Endometrium (tissue), 2 donors: ENCODE data around the gene RPS28.
"Not testable (repeated sequence)": the region's sequence is repeated elsewhere in the genome, so short reads cannot be mapped to it uniquely, and the experiment has no call there.

Experiments used
- FAIRE-seq: peaks from 2 replicates; lab custom pipeline; 2012; peaks lifted over from hg19 to GRCh38; lab: Jason Lieb, UNC
- donor health status: control.
- donor health status: control.

Gene RPS28

DNA sequence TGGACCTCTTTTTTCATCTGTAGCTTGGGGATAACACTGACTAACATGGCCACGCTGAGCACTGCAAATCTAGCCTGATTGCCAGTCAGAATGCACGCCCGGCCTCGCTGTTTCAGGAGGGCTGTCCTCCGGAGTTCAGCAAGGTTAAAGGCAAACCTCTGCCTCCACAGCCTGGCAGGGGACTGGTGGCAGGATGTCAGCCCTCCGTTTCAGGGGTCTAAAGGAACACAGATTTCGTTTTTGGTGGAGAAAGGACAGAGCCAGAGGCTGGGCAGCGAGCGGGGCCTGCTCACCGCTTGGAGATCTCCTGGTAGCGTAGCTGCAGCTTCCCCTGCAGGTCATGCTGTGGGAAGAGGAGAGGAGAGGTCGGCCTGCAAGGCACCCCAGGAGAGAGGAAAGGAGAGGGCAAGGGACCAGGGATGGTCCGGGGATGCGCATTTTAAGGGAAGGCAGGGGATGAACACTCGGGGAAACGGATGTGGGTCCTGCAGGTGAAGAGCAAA lies 681 bp upstream of the RPS28 start:
- FAIRE-seq = no peak

DNA sequence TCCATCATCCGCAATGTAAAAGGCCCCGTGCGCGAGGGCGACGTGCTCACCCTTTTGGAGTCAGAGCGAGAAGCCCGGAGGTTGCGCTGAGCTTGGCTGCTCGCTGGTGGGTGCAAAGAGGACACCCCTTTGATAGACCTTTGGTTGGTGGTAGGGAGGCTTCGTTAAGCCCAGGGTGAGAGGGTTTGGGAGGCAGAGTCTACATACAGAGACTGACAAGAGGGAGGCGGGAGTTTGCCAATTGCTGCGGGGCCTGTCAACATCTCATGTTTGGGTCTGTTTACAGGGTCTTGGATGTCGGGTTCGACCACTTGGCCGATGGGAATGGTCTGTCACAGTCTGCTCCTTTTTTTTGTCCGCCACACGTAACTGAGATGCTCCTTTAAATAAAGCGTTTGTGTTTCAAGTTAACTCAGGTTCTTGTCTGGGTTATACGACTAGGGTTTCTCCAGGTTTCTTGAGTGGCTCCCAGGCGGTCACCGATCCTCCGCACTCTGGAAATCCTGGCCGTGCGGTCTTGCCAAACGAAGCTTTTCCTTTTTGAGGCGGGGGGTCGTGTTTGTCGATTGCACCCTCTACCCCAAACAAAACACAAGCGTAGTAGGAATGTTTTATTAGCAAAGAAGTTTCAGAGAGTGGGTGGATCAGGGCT lies 816 bp downstream of the RPS28 start:
- no peak for FAIRE-seq

DNA sequence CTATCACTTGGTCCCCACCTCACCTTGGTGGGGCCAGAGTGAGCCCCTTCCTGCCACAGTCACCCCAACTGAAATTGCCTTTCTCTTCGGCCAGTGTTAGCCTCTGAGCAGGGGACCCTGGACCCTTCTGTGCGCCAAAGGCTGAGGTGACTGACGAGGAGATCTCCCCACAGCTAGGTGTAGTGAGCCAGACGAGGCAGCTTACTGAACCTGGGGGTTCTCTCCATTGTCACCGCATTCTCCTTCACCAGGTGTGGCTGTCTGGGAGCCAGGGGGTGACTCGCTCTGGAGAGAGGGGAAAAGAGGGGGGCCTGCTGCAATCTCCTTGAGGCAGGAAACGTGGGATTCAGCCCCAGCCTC lies 1.3 kb downstream of the RPS28 start:
- FAIRE-seq = no peak

DNA sequence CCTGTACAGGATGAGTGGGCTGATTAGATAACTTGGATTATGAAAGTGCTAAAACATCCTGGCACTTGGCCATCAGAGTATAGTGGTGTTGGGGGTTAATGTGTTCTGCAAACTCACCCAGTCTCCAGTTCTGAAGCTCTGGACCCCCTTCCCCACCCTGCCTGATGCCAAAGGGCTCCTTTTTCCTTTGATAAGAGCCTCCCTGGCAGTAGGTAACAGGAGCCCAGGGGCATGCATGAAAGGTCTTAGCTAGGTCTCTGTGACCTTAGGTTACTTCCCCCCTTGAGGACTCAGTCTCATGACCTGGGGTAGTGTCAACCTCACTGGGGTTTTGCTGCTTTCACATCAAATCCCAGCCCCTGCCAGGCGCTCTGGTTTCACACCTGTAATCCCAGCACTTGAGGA lies 2.5 kb downstream of the RPS28 start:
- FAIRE-seq = no peak

DNA sequence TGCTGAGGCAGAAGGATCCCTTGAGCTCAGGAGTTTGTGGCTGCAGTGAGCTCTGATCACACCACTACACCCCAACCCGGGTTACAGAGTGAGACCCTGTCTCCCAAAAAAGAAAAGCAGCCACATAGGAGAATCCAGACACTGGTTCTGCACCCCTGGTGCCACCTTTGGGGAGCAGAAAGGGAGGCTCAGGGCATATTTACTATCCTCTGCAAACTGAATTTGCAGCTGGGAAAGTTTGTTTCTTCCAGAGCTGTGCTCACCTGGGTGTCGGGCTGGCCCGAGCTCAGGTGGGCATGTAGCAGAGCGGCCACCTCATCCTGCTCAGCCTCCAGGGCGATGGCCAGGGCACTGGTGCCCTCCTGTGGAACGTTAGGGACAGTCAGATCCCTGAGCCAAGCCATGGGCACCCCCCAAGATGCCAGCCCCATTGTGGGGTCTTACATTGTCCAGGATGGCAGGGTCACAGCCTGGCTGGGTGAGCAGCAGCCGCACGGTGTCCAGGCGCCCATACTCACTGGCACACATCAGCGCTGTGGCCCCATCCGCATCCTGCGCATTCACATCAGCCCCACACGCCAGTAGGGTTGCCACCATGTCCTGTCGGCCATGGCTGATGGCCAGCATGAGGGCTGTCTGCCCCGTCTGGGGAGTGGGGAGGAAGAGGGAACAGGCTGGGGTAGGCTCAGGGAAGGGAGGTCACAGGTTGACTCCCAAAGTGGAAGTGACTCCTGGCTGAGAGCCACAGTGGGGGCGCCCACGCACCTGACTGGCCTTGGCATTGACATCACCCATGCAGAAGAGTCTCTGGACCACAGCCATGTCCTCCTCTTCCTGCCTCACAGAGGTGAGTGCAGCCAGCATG lies 3.1 kb downstream of the RPS28 start:
- FAIRE-seq = no peak

DNA sequence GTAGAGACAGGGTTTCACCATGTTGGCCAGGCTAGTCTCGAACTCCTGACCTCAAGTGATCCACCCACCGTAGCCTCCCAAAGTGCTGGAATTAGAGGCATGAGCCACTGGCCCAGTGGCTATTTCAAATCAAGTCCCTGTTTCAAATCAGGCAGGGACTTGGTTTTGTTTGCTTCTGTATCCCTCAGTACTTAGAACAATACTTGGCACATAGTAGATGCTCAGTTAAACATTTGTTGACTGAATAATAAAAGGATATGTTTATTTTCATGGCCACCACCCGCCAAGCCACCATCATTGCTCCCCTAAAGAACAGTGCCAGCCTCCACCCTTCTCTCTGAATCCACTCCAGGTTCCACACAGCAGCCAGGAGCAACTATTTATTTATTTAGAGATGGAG lies 4.2 kb downstream of the RPS28 start:
- FAIRE-seq = no peak

DNA sequence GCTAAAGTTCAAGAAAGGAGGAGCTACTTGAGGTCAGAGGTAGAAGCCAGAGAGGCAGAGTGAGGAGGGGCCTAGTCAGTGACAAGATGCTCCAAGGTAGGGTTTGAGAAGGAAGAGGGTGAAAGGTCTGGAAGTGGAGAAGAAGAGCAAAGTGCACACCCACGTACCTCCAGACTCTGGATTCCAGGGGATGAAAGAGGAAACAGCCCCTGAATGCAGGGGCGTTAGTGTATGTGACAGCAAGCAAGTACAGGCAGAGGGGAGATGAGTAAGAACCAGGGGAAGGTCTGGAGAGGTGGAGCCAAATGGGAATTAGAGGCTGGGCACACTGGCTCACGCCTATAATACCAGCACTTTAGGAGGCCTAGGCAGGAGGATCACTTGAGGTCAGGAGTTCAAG lies 8.7 kb downstream of the RPS28 start:
- no peak for FAIRE-seq

DNA sequence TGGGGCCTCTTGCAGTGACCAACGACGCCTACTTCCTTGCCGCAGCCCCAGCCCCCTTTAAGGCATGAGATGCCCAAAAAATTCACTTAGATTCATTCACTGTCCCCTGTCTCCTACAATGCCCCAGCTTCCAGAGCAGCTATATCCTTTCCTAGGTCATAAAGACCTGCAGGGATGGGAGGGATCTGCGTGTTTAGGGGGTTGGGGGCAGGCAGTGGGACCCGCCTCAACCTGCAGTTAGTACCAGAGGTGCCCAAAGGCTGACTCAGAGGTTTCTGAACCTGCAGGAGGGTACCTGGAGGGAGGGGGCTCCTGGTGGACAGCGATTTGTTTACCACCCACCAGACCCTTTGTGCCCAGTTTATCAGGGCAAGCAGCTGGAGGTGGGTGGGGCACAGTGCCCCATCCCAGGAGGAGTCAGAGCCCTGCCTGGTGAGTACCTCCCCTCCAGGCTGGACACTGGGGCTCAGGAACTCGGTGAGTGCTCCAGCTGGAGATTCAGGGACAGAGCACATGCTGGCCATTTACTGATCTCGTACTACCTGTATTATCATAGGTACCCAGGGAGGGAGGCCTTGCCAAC lies 10.1 kb downstream of the RPS28 start:
- no peak for FAIRE-seq

DNA sequence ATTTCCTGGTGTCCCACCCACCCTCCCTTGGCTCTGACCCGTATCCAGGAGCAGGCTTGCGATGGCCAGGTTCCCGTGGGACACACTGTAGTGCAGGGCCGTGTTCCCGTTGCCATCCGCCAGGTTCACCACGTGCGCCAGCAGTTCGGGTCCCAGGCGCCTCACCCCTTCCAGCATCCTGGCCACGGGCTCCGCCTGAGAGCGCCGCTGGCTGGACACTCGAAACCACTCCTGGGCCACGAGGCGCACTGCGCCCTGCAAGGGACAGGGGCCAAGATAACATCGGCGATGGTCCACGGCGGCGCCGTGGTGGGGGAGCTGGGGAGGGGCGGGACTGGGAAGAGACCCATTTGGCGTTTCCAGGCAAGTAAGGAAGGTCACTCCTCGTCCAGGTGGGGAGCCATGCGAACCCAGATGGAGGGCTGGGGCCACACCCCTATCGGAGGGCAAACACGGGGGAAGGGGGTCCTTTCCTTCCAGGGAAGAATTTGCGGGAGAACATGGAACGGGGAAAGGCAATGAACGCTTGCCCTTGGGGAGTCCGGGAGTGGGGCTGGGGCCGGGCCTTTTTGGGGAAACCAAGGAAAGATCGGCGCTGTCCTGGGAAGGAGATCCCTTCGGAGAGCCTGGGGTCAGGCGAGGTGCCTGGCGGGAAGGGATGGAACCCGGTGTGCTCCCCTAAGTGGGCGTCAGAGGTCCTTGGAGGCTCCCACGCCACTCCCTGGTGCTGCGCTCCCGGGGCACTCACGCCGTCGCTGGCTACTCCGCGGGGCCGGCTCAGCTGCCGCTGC lies 11.9 kb downstream of the RPS28 start:
- no peak for FAIRE-seq

DNA sequence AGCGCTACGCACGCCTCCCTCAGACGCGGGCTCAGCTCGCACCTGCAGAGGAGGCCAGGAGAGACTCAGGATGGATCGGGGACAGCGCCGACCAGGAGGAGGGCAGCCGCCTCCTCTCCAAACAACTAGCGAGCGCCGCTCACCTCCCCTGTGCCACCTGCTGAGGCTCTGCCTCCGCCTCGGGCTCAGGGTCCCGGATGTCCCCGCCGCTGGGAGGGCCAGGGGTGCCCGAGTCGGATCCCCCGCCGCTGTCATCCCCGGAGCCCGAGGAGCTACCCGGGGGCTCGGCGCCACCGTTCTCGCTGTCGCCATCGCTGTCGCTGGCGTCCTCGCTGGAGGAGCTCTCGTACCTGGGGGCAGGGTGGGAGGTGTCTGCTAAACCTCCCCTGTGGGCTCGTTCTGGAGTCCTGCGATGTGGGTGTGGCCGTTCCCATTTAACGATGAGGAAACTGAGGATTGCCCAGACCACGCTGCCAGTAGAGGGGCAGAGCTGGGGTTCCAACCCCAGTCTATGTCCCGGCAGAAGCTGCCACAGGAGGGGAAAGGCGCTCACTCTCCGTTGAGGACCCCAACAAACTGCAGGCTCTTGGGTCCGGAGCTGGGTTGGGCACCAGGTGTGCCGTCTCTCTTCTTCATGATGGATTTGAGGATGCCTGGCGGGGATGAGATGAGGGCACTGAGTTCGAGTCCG lies 12.6 kb downstream of the RPS28 start:
- no peak for FAIRE-seq

DNA sequence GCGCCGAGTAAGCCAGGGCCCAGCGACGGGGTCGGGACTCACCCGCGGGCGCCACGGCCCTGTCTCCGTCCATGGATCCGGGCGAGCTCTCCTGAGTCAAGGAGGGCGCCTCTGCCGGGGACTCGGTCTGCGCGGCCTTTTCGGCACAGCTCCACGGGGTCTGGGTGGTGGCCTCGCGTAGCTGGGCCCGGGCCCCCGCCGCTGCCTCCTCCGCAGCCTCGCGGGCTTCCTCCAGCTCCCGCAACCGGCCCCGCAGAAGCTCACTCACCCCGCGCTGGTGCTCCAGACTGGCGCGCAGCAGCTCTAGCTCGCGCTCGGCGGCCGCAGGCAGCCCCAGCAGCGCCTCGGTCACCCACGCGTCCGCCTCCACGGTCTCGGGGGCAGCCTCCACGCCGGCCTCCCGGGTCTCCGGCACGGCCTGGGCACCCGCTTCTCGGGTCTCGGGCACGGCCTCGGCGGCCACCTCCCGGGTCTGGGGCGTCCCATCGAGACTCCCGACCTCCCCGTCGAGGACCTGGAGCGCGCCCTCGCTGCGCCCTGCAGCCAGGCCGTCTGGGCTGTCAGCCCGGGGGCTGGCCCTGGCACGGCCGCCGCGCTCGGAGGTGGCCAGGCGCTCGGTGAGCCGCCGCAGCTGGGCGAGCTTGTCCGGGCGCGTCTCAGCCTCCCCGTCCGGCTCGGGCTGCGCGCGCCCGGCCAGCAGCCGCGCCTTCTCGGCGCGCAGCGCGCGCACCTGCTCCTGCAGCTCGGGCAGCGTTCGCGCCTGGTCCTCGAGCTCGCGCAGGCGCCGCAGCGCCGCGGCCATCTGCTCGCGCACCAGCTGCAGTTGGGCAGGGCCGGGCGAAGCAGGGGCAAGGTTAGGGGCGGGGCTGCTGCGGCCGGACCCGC lies 13.4 kb downstream of the RPS28 start:
- no peak for FAIRE-seq

DNA sequence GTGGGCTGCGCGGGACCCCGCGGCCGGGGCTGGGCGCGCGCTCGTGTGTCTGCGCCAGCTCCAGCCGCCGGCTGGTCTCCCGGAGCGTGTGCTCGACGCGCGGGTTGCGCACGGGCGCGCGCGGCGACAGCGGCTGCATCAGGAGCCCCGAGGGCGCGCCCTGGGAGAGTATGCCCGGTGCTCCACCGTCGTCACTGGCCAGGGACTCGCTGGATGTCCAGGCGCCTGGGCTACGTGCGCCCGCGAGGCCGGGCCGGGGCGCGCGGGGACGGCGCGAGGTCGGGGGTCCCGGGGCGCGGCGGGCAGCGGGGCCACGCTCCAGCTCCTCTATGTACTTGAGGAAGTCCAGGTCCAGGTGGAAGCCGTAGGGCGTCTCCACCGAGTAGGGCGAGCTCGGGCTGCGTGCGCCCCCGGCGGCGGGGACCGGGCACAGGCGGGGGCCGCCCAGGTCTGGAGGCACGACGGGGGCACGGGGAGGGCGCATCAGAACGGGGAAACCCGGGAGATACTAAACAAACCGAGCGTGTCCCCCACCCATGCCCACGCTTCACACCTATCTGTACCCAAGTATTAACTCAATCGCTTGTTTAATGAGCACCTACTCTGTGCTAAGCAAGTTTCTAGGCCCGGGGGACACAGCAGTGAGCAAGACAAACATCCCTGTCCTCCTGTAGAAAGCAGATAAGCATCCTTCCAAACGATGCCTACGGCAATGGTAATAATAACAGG lies 14.2 kb downstream of the RPS28 start:
- no peak for FAIRE-seq

DNA sequence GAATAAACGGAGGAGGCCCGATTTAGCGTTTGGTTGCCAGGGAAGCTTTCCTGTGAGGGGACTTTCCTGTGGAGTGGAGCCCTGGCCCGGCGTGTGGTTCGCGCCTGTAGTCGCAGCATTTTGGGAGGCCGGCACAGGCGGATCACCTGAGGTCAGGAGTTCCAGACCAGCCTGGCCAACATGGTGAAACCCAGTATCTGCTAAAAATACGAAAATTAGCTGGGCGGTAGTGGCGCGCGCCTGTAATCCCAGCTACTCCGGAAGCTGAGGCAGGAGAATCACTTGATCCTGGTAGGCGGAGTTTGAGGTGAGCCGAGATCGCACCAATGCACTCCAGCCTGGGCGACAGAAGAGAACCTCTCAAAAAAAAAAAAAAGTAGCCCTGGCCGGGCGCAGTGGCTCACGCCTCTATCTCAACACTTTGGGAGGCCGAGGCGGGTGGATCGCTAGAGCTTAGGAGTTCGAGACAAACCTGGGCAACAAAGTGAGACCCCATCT lies 14.8 kb downstream of the RPS28 start:
- no peak for FAIRE-seq

DNA sequence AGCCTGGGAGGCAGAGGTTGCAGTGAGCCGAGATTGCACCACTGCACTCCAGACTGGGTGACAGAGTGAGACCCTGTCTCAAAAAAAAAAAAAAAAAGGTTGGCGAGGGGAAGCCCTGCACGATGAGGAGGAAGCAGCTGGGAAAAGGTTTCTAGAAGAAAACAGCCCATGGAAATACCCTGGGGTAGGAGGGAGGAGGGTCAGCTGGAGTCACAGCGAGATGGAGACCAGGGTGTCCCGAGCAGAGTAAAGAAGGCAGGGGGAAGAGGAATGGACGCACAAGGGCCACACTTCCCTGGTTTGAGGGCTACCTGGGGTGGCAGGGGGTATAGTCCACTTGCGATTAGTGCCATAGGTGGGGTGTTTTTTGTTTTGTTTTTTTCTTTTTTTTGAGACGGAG lies 15.4 kb downstream of the RPS28 start:
- no peak for FAIRE-seq

DNA sequence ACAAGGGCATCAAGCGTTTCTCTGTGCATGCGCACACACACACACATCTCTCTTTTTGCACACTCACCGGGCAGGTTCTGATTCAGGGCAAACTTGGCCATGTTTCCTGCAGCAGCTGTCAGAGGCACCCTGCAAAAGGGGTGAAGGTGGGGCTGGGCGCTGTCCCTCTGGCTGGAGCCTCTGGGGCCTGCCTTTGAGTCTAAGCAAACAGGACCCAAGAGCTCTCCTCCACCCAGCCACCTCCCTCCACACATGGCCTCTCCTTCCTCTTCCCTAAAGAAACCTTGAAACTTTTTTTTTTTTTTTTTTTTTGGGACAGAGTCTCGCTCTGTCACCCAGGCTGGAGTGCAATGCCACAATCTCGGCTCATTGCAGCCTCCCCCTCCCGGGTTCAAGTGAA lies 16.4 kb downstream of the RPS28 start:
- no peak for FAIRE-seq

DNA sequence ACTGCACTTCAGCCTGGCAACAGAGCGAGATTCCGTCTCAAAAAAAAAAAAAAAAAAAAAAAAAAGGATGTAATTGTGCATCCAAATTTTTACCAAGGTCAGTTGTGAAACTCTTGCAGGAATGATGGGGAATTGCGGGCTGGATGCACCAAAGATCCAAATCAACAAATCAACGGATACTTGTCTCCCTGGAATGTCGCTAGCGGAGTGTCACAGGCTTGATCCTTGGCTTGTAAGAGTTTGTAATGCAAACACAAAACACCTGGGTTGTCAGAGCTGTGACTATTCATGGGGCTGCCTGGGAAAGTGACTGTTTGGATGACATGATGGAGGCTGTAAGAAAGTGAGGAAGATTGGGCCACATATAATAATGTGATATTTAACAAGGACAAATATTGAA lies 17.5 kb downstream of the RPS28 start:
- FAIRE-seq = no peak

DNA sequence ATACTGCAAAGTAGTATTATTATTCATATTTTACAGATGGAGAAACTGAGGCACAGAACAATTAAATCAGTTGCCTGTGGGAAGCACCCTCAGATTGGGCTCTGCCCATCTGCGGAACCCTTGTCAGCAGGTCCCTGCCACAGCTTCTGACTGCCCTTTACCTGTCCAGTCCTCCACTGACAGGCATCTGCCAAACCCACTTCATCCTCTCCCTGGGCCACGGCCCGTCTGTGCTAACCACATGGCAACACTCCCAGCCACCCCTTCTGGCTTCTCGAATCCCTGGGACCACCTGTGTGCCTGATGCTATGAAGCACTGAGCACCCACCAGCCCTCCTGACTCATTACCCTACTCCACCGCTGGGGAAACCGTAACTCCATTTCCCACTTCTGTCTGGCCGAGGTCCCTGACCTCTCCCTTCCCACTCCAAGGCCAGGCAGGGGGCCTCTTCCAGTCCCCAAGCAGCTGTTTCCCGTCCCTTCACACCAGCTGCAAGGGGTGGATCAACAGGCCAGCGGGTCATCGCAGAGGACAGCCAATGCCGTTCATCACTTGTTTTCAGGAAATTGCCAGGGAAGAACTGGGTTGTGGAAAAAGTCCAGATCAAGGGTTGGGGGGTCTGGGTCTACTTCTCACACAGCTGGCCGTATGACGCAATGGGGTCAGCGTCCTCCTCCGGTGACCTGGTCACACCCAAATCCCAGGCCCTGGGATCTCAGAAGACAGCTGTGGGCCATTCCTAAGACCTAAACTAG lies 19.2 kb downstream of the RPS28 start:
- no peak for FAIRE-seq

DNA sequence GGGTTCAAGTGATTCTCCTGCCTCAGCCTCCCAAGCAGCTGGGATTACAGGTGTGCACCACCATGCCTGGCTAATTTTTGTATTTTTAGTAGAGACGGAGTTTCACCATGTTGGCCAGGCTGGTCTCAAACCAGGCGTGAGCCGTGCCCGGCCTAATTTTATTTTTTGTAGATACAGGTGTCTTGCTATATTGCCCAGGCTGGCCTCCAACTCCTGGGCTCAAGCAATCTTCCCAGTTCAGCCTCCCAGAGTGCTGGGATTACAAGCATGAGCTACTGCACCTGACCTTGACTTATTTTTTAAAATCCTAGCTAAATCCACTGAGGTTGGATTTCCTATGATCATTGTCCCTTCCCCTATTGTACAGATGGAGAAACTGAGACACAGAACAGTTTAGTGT lies 20.2 kb downstream of the RPS28 start:
- FAIRE-seq = not testable (repeated sequence)

DNA sequence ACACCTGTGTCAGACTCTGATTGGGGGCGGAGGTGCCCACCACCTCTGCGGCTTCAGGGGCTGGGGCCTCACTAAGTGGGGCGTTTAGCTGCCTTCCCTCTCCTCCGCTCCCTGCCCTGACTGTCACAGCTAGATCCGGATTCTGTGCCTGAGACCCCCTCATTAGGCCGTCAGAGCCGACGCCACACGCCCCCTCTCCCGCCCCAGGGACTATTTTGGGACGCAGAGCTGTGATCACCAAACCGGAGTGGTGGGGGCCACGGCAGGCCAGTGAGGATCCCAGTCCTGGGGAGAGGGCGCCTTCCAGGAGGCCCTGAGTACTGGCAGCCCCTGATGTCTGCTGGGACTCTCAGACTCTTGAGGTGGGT lies 21.0 kb downstream of the RPS28 start:
- no peak for FAIRE-seq
